Skeletal muscle tissue (tissue), 4 donors: ENCODE data around the gene MTERF4. TPM values are rescaled to one million over a fixed set of nuclear protein-coding genes. Genes with fewer than 3 reads are reported as not detected.

Experiments
- H3K27ac ChIP-seq: one replicate; pipeline ENCODE4 v1.7.0; 2013; ENCODE audit warnings: mild to moderate bottlenecking, low read depth, low read length, inconsistent platforms
- H3K27me3 ChIP-seq, 3 donors: one replicate each; pipeline ENCODE4 v1.7.0; 2013; ENCODE audit warnings: low read length in 3 of 3; ENCODE audit not compliant: control insufficient read depth in 3 of 3, insufficient read depth in 3 of 3
- H3K36me3 ChIP-seq, 3 donors: one replicate each; pipeline ENCODE4 v1.7.0; 2013; ENCODE audit warnings: low read length in 3 of 3; ENCODE audit not compliant: control insufficient read depth in 3 of 3, insufficient read depth in 3 of 3
- H3K4me1 ChIP-seq, 3 donors: one replicate each; pipeline ENCODE4 v1.7.0; 2013; ENCODE audit warnings: low read length in 3 of 3, mild to moderate bottlenecking in 3 of 3; ENCODE audit not compliant: control insufficient read depth in 3 of 3, insufficient read depth in 3 of 3
- H3K4me3 ChIP-seq, 3 donors: one replicate each; pipeline ENCODE4 v1.7.0; 2013; ENCODE audit warnings: low read length in 3 of 3
- H3K9ac ChIP-seq, 3 donors: one replicate each; pipeline ENCODE4 v1.7.0; 2013; ENCODE audit warnings: low read length in 3 of 3, mild to moderate bottlenecking in 3 of 3, moderate library complexity in 2 of 3, low read depth in 1 of 3
- H3K9me3 ChIP-seq, 3 donors: one replicate each; pipeline ENCODE4 v1.7.0; 2013; ENCODE audit warnings: low read length in 3 of 3; ENCODE audit not compliant: control insufficient read depth in 3 of 3
- total RNA-seq: library from RNA; depleted of rRNA; stranded (reverse); fragments of >200 nt; gene quantifications from one replicate; pipeline ENCODE4 v1.2.3, GENCODE V29; 2014
- donor health status: Osteomylitis.

MTERF4 gene
- total RNA-seq, 1 donor from 2014 or later, result 32.4 TPM

- no peak overlapping the region for H3K9ac ChIP-seq
- H3K27ac ChIP-seq, result no peak overlapping the region
- no peaks in the 10 kb centered on the region for H3K4me1 ChIP-seq
- no peaks in the 10 kb centered on the region for H3K9me3 ChIP-seq
- H3K36me3 ChIP-seq, result peaks cover 35 to 49% (median 45%) of the 10 kb centered on the region in 3 donors
- H3K27me3 ChIP-seq, result no peaks in the 10 kb centered on the region
- H3K4me3 ChIP-seq, result no peak overlapping the region
These were observed 35.8 kb downstream of the MTERF4 start for GRCh38 chr2:241066171-241066892.

- no peaks in the 10 kb centered on the region for H3K9me3 ChIP-seq
- H3K36me3 ChIP-seq, result peaks cover 28 to 40% (median 36%) of the 10 kb centered on the region in 3 donors
- no peaks in the 10 kb centered on the region for H3K27me3 ChIP-seq
- no peak overlapping the region for H3K4me3 ChIP-seq
- H3K27ac ChIP-seq, result no peak overlapping the region
- H3K4me1 ChIP-seq, result no peaks in the 10 kb centered on the region
- no peak overlapping the region for H3K9ac ChIP-seq
These were observed 36.7 kb downstream of the MTERF4 start for GRCh38 chr2:241065355-241065803.

- Histone ChIP-seq H3K27ac (no peak overlapping the region), H3K9ac (no peak overlapping the region), H3K9me3 (no peaks in the 10 kb centered on the region), H3K4me3 (no peak overlapping the region), H3K27me3 (no peaks in the 10 kb centered on the region), H3K36me3 (peaks cover 23 to 35% (median 31%) of the 10 kb centered on the region in 3 donors), H3K4me1 (no peaks in the 10 kb centered on the region)
These were observed 37.2 kb downstream of the MTERF4 start for GRCh38 chr2:241064802-241065354.

GRCh38 chr2:241064008-241064801 is 37.9 kb downstream of the MTERF4 start:
- Histone ChIP-seq H3K36me3 (peaks cover 17 to 29% (median 24%) of the 10 kb centered on the region in 3 donors), H3K27ac (no peak overlapping the region), H3K27me3 (no peaks in the 10 kb centered on the region), H3K9me3 (no peaks in the 10 kb centered on the region), H3K4me3 (no peak overlapping the region), H3K9ac (no peak overlapping the region), H3K4me1 (no peaks in the 10 kb centered on the region)

GRCh38 chr2:241063587-241063986 is 38.5 kb downstream of the MTERF4 start:
- Histone ChIP-seq H3K27ac (no peak overlapping the region), H3K9me3 (no peaks in the 10 kb centered on the region), H3K36me3 (peaks cover 11 to 23% (median 18%) of the 10 kb centered on the region in 3 donors), H3K4me3 (no peak overlapping the region), H3K9ac (no peak overlapping the region), H3K4me1 (no peaks in the 10 kb centered on the region), H3K27me3 (no peaks in the 10 kb centered on the region)

- Histone ChIP-seq H3K9ac (no peak overlapping the region), H3K4me3 (no peak overlapping the region)
These were observed 39.0 kb downstream of the MTERF4 start for GRCh38 chr2:241063093-241063551.

GRCh38 chr2:241062389-241063092 is 39.5 kb downstream of the MTERF4 start:
- Histone ChIP-seq H3K4me1 (no peaks in the 10 kb centered on the region), H3K27ac (no peak overlapping the region), H3K4me3 (no peak overlapping the region), H3K9me3 (no peaks in the 10 kb centered on the region), H3K36me3 (peaks cover 9 to 15% (median 11%) of the 10 kb centered on the region in 3 donors), H3K9ac (no peak overlapping the region), H3K27me3 (no peaks in the 10 kb centered on the region)

More at GRCh38 chr2:241063093-241063551, 39.0 kb downstream of the MTERF4 start:
- H3K27me3 ChIP-seq, result no peaks in the 10 kb centered on the region
- no peak overlapping the region for H3K27ac ChIP-seq
- H3K36me3 ChIP-seq, result peaks cover 11 to 19% (median 13%) of the 10 kb centered on the region in 3 donors
- H3K4me1 ChIP-seq, result no peaks in the 10 kb centered on the region
- H3K9me3 ChIP-seq, result no peaks in the 10 kb centered on the region

GRCh38 chr2:241061275-241061674 is 40.8 kb downstream of the MTERF4 start:
- Histone ChIP-seq H3K36me3 (peaks cover 7 to 10% (median 7%) of the 10 kb centered on the region in 3 donors), H3K9ac (no peak overlapping the region), H3K27ac (no peak overlapping the region), H3K27me3 (no peaks in the 10 kb centered on the region), H3K4me1 (no peaks in the 10 kb centered on the region), H3K9me3 (no peaks in the 10 kb centered on the region), H3K4me3 (no peak overlapping the region)

GRCh38 chr2:241053576-241054251 is 48.4 kb downstream of the MTERF4 start:
- no peaks in the 10 kb centered on the region for H3K9me3 ChIP-seq
- no peak overlapping the region for H3K4me3 ChIP-seq
- peaks cover 33 to 51% (median 50%) of the 10 kb centered on the region in 3 donors for H3K36me3 ChIP-seq
- H3K9ac ChIP-seq, result no peak overlapping the region
- H3K27ac ChIP-seq, result no peak overlapping the region
- H3K27me3 ChIP-seq, result no peaks in the 10 kb centered on the region
- no peaks in the 10 kb centered on the region for H3K4me1 ChIP-seq
